ENCODE data around the gene FAM20A.

DNA sequence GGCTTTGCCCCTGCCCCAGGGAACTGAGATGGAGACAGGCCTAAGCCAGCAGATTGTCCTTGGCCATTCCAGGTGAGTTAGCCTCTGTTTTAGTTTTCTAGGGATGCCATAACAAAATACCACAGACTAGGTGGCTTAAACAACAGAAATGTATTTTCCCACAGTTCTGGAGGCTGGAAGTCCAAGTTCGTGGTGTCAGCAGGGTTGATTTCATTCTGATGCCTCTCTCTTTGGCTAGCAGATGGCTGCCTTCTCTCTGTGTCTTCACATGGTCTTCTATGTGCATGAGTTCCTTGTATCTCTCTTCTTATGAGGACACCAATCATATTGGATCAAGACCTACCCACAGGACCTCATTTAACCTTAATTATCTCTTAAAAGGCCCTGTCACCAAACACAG, 12.8 kb downstream of the FAM20A start:
- TF ChIP-seq, protein P1, sequence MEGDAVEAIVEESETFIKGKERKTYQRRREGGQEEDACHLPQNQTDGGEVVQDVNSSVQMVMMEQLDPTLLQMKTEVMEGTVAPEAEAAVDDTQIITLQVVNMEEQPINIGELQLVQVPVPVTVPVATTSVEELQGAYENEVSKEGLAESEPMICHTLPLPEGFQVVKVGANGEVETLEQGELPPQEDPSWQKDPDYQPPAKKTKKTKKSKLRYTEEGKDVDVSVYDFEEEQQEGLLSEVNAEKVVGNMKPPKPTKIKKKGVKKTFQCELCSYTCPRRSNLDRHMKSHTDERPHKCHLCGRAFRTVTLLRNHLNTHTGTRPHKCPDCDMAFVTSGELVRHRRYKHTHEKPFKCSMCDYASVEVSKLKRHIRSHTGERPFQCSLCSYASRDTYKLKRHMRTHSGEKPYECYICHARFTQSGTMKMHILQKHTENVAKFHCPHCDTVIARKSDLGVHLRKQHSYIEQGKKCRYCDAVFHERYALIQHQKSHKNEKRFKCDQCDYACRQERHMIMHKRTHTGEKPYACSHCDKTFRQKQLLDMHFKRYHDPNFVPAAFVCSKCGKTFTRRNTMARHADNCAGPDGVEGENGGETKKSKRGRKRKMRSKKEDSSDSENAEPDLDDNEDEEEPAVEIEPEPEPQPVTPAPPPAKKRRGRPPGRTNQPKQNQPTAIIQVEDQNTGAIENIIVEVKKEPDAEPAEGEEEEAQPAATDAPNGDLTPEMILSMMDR (IDR thresholded peaks at IDR 0.05): no peak
- TF ChIP-seq POLR2AphosphoS5 (IDR thresholded peaks at IDR 0.05) (no peak), POLR2A (IDR thresholded peaks at IDR 0.05) (no peak)
